Psoas muscle (tissue), 8 donors: Measurements from ENCODE around the gene SPAG16. TPM values are rescaled to one million over a fixed set of nuclear protein-coding genes. Genes with fewer than 3 reads are reported as not detected.
"Not testable (repeated sequence)": the region's sequence is repeated elsewhere in the genome, so short reads cannot be mapped to it uniquely, and the experiment has no call there.

Experiments
- ATAC-seq, 4 donors: fragments of 200-7000 bp; cut with Tn5 transposase; one replicate each; pipeline ENCODE4 v1.9.1; 2020; ENCODE audit warnings: moderate library complexity in 3 of 4, mild to moderate bottlenecking in 2 of 4
- DNase-seq, 2 donors: peaks; one replicate each; pipeline ENCODE4 v3.0.0-alpha.2; 2020
- H3K27ac ChIP-seq: fragments of 200-600 bp; one replicate; pipeline ENCODE4 v1.8.0; 2022
- H3K27me3 ChIP-seq, 3 donors: fragments of 200-600 bp in 1 of 3; one replicate each; pipeline versions ENCODE4 v1.6.1 to v1.8.0; 2013 to 2022; ENCODE audit warnings: low read length in 2 of 3, mild to moderate bottlenecking in 2 of 3, moderate library complexity in 1 of 3; ENCODE audit not compliant: insufficient read depth in 3 of 3
- H3K36me3 ChIP-seq, 2 donors: fragments of 200-600 bp in 1 of 2; one replicate each; pipeline versions ENCODE4 v1.6.1 to v1.8.0; 2013 to 2022; ENCODE audit warnings: low read depth in 1 of 2, mild to moderate bottlenecking in 1 of 2, moderate library complexity in 1 of 2; ENCODE audit not compliant: insufficient read depth in 1 of 2
- H3K4me1 ChIP-seq: fragments of 200-600 bp; one replicate; pipeline ENCODE4 v1.8.0; 2022
- H3K4me3 ChIP-seq: fragments of 200-600 bp; one replicate; pipeline ENCODE4 v1.8.0; 2022; ENCODE audit warnings: mild to moderate bottlenecking
- H3K9me3 ChIP-seq: fragments of 200-600 bp; one replicate; pipeline ENCODE4 v1.8.0; 2022
- WGBS, 3 donors: extraction: QIAGEN DNeasy Blood & Tissue Kit; methylation state at CpG; one replicate each; pipeline versions ENCODE4 v1.1.6 to v1.1.7; 2013; 5-methylcytosine and 5-hydroxymethylcytosine counted together
- intact Hi-C, 2 donors: fragments of 100-400 bp; cut with DNase I; formaldehyde crosslinking; loops; one replicate each; pipeline versions ENCODE4 v1.11.0 to v1.14.2; 2022
- polyA plus RNA-seq, 3 donors: library from polyadenylated mRNA; stranded (reverse); fragments of 200-250 nt; gene quantifications; one replicate each; pipeline ENCODE4 v1.2.3, GENCODE V29; 2013
- total RNA-seq, 4 donors: library from RNA; stranded (reverse); fragmentation: NEBNext Ultra II Directional in 2 of 4; extraction: Animal tissue kit (Norgen Biotek cat#: 25700) in 2 of 4; gene quantifications; one replicate each; pipeline versions ENCODE4 v1.2.1 to v1.2.4, GENCODE V29; 2021 to 2023
- TF ChIP-seq, protein P1 (sequence below): fragments of 200-600 bp; IDR thresholded peaks from one replicate; pipeline ENCODE4 v1.8.0; 2022; ENCODE audit warnings: antibody characterized with exemption
- donor health status: healthy with polysubstance abuse.
- donor health status: DM: no; HTN: no; CAD: no; lungs with moderate emphysema.
- donor health status: Bipolar disorder and iron deficiency.
- donor health status: healthy.
- donor health status: DM: yes; HTN: yes; CAD: no.
- donor health status: DM: no; HTN: no; CAD: no.
- donor health status: DM: no; HTN: no; CAD: no.
- donor health status: DM: yes; HTN: yes; CAD: no.

SPAG16 gene
- total and polyA plus RNA-seq, 7 donors: 1.6 to 8.7 (median 4.3) TPM

DNA sequence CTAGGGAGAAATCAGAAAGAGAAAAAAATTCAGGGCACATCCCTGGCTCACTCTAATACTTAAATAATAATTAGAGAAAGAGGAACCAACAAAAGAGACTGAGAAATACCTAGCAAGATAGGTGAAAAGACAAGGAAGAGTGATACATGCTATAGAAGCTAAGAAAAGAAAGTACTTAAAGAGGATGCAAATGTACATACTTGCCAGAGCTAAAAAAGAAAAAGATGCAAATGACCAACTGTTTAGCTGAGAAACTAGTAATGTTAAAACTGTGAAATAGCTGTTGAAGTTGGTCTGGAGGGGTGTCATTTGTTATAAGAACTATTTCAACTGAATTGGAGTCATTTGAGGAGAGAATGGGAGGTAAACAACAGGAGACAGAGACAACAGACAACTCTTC, 412.2 kb downstream of the SPAG16 start:
- intact Hi-C loops: no loop called here
- no peaks in the 10 kb centered on the region for H3K9me3 ChIP-seq
- no peak overlapping the region for H3K27ac ChIP-seq
- H3K4me3 ChIP-seq: no peak overlapping the region
- H3K4me1 ChIP-seq: no peaks in the 10 kb centered on the region
- TF ChIP-seq, protein P1, sequence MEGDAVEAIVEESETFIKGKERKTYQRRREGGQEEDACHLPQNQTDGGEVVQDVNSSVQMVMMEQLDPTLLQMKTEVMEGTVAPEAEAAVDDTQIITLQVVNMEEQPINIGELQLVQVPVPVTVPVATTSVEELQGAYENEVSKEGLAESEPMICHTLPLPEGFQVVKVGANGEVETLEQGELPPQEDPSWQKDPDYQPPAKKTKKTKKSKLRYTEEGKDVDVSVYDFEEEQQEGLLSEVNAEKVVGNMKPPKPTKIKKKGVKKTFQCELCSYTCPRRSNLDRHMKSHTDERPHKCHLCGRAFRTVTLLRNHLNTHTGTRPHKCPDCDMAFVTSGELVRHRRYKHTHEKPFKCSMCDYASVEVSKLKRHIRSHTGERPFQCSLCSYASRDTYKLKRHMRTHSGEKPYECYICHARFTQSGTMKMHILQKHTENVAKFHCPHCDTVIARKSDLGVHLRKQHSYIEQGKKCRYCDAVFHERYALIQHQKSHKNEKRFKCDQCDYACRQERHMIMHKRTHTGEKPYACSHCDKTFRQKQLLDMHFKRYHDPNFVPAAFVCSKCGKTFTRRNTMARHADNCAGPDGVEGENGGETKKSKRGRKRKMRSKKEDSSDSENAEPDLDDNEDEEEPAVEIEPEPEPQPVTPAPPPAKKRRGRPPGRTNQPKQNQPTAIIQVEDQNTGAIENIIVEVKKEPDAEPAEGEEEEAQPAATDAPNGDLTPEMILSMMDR: no peak
- DNase-seq (no peak), ATAC-seq (no peak)
- H3K27me3 ChIP-seq: peaks cover 0 to 2% (median 0%) of the 10 kb centered on the region in 3 donors
- no peaks in the 10 kb centered on the region for H3K36me3 ChIP-seq

DNA sequence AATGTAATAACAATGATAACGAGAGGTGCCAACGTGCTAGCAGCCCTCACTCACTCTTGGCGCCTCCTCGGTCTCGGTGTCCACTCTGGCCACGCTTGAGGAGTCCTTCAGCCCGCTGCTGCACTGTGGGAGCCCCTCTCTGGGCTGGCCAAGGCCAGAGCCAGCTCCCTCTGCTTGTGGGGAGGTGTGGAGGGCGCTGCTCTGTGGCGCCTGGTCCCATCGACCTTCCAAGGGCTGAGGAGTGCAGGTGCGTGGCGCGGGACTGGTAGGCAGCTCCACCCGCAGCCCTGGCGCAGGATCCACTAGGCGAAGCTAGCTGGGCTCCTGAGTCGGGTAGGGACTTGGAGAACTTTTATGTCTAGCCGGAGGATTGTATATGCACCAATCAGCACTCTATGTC, 417.1 kb downstream of the SPAG16 start:
- not testable (repeated sequence) for ATAC-seq

DNA sequence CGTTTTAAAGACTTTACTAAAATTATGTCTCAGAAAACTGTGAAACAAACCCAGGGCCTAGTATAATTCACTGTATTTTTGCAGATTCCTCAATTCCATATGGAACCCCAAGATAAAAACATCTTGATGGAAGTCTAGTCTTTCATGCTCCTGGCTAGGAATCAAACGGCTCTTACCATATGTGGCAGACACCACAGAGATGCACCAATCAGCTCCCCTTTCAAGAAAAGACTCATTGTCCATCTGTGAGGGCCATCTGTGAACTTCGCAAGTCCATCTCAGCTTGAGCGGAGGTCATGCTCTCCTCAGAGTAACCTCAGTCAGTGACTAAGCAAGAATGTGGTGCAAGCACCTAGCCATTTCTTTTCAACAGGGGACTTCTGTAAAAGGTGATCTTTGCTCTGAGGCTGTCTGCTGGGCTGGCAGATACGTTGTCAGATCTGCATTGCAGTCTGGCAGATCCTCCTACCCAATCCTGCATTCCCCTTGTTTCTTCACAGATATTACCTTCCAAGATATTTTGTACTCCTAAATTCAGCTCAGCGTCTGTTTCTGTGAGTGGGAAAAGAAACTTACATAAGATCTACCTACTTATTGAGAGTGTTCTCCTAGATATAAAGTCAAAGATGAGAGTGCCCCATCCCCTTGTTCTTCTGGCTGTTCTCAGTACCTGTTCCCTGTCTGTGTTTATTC, 419.3 kb downstream of the SPAG16 start:
- no peak overlapping the region for H3K4me3 ChIP-seq
- WGBS, 3 donors: 80 to 88% (median 81%) methylated on average over 6 of the region's 6 CpGs

More for the DNA sequence above, 417.1 kb downstream of the SPAG16 start:
- DNase-seq, H3K27me3 ChIP-seq, H3K4me1 ChIP-seq, intact Hi-C loops, H3K9me3 ChIP-seq, H3K36me3 ChIP-seq, H3K4me3 ChIP-seq, H3K27ac ChIP-seq: not testable (repeated sequence)
- WGBS, 3 donors: 92 to 93% (median 93%) methylated on average over 18 of the region's 18 CpGs

DNA sequence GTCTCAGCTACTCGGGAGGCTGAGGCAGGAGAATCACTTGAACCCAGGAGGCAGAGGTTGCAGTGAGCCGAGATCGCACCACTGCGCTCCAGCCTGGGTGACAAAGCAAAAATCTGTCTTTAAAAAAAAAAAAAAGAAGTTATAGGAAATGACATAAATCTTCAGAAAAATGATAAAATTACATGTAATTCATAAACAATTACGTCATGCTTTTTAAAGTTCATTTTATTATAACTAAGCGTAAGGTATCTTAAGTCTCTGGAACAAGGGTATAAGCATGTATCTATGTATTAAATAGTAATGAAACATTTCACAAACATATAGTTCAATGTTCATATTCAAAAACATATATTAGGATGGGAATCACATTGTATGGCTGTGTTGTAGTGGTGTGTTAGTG, 425.9 kb downstream of the SPAG16 start:
- H3K4me3 ChIP-seq: no peak overlapping the region
- TF ChIP-seq, protein P1: no peak
- H3K27me3 ChIP-seq: no peaks in the 10 kb centered on the region
- H3K4me1 ChIP-seq: no peaks in the 10 kb centered on the region
- intact Hi-C loops: no loop called here
- DNase-seq (no peak), ATAC-seq (no peak)
- H3K36me3 ChIP-seq: no peaks in the 10 kb centered on the region
- WGBS, 3 donors: 85 to 93% (median 87%) methylated on average over 6 of the region's 6 CpGs
- H3K27ac ChIP-seq: no peak overlapping the region
- no peaks in the 10 kb centered on the region for H3K9me3 ChIP-seq

More for the DNA sequence above, 419.3 kb downstream of the SPAG16 start:
- no peak for DNase-seq
- ATAC-seq: no peak
- no peaks in the 10 kb centered on the region for H3K36me3 ChIP-seq
- TF ChIP-seq, protein P1: no peak
- H3K27ac ChIP-seq: no peak overlapping the region
- no peaks in the 10 kb centered on the region for H3K4me1 ChIP-seq
- H3K9me3 ChIP-seq: no peaks in the 10 kb centered on the region
- intact Hi-C loops: no loop called here
- peaks cover 0 to 2% (median 0%) of the 10 kb centered on the region in 3 donors for H3K27me3 ChIP-seq

DNA sequence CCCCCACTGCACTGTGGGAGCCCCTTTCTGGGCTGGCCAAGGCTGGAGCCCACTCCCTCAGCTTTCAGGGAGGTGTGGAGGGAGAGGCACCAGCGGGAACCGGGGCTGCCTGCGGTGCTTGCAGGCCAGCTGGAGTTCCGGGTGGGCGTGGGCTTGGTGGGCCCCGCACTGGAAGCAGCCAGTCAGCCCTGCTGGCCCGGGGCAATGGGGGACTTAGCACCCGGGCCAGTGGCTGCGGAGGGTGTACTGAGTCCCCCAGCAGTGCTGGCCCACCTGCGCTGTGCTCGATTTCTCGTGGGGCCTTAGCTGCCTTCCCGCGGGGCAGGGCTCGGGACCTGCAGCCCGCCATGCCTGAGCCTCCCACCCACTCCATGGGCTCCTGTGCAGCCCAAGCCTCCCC, 434.1 kb downstream of the SPAG16 start:
- intact Hi-C loops, H3K27ac ChIP-seq, H3K4me1 ChIP-seq, H3K36me3 ChIP-seq, H3K9me3 ChIP-seq, H3K4me3 ChIP-seq, ATAC-seq, H3K27me3 ChIP-seq, DNase-seq: not testable (repeated sequence)
- 93 to 95% (median 95%) methylated on average over 6 to 16 of the region's 16 CpGs for WGBS, 3 donors

DNA sequence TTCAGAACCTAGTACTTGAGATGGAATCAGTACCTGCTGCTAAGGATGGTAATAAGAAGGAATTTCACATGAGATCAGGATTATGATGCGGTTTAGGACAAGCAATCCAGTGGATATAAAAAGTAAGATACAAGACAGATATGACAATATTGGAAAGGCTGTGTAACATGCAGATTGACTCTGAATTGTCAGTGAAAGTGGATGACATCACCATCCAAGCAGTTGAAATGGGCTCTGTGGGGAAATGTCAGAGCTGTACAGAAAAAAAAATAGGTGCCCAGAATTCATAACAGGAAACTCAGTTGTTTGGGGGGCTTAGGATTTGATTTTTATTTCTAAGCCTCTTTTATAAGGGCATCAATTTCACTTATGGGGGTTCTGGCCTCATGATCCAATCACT, 438.3 kb downstream of the SPAG16 start:
- Histone ChIP-seq H3K4me3 (no peak overlapping the region), H3K9me3 (no peaks in the 10 kb centered on the region), H3K27ac (no peak overlapping the region), H3K27me3 (no peaks in the 10 kb centered on the region), H3K36me3 (no peaks in the 10 kb centered on the region), H3K4me1 (no peaks in the 10 kb centered on the region)
- 87 to 91% (median 89%) methylated on average over 1 of the region's 1 CpG for WGBS, 3 donors
- intact Hi-C loops: no loop called here
- DNase-seq (no peak), ATAC-seq (no peak)
- TF ChIP-seq, protein P1: no peak
